Left ventricle myocardium superior (tissue), 1 donor: ENCODE data around the gene LOXL3. TPM values are rescaled to one million over a fixed set of nuclear protein-coding genes. Genes with fewer than 3 reads are reported as not detected.

Source experiments
- total RNA-seq: library from RNA; stranded (reverse); fragmentation: NEBNext Ultra II Directional; extraction: Animal tissue kit (Norgen Biotek cat#: 25700); gene quantifications from one replicate; pipeline ENCODE4 v1.2.1, GENCODE V29; 2021
- donor health status: DM: no; HTN: yes; CAD: no; lungs with severe emphysema.

The LOXL3 gene
- total RNA-seq, 1 donor from 2014 or later = 2.6 TPM

Other genes with a start within 250 kb of the LOXL3 start
- 2.2 TPM for gene SLC4A5, start 210.5 kb downstream of the LOXL3 start, total RNA-seq
- gene DCTN1, start 173.6 kb downstream of the LOXL3 start, total RNA-seq = 177 TPM
- 0.79 TPM for gene C2orf81, start 132.3 kb downstream of the LOXL3 start, total RNA-seq
- gene WDR54, start 132.2 kb downstream of the LOXL3 start, total RNA-seq = 4.4 TPM
- 21.4 TPM for gene RTKN, start 112.0 kb downstream of the LOXL3 start, total RNA-seq
- 16.4 TPM for gene INO80B, start 98.9 kb downstream of the LOXL3 start, total RNA-seq
- gene WBP1, start 95.5 kb downstream of the LOXL3 start, total RNA-seq = 48.0 TPM
- 20.6 TPM for gene MOGS, start 88.6 kb downstream of the LOXL3 start, total RNA-seq
- 163 TPM for gene MRPL53, start 81.3 kb downstream of the LOXL3 start, total RNA-seq
- 6.6 TPM for gene CCDC142, start 70.9 kb downstream of the LOXL3 start, total RNA-seq
- gene TTC31, start 70.9 kb downstream of the LOXL3 start, total RNA-seq = 9.4 TPM
- 0.52 TPM for gene LBX2, start 54.3 kb downstream of the LOXL3 start, total RNA-seq
- gene PCGF1, start 46.2 kb downstream of the LOXL3 start, total RNA-seq = 26.8 TPM
- not detected for gene TLX2, start 39.5 kb downstream of the LOXL3 start, total RNA-seq
- gene DQX1, start 27.7 kb downstream of the LOXL3 start, total RNA-seq = not detected
- 54.2 TPM for gene AUP1, start 24.2 kb downstream of the LOXL3 start, total RNA-seq
- gene HTRA2, start 24.0 kb downstream of the LOXL3 start, total RNA-seq = 28.5 TPM
- 4.4 TPM for gene DOK1, start 778 bp upstream of the LOXL3 start, total RNA-seq
- not detected for gene M1AP, start 94.4 kb upstream of the LOXL3 start, total RNA-seq
- 3.4 TPM for gene SEMA4F, start 100.3 kb upstream of the LOXL3 start, total RNA-seq